PC-9 (cell line): ENCODE data around the gene EI24. TPM values are rescaled to one million over a fixed set of nuclear protein-coding genes. Genes with fewer than 3 reads are reported as not detected.

ENCODE experiments used
- BruUV-seq: library from RNA; stranded (reverse); fragments of 400-500 nt; replicated peaks from 2 replicates; lab custom pipeline; 2021; lab: Mats Ljungman, UMichigan
- CTCF ChIA-PET: fragments of 300-600 bp; sonication (Branson Sonifier 250); formaldehyde crosslinking; loops from one replicate; lab custom pipeline; 2022; ENCODE audit warnings: antibody characterized with exemption; lab: Charles Lee
- POLR2A ChIA-PET: fragments of 300-600 bp; sonication (Branson Sonifier 250); formaldehyde crosslinking; loops from one replicate; lab custom pipeline; 2022; ENCODE audit warnings: antibody characterized with exemption; ENCODE audit not compliant: unreplicated experiment; lab: Charles Lee
- DNase-seq, 2 experiments: peaks; one replicate each; pipeline versions ENCODE4 v3.0.0 to v3.0.0-alpha.2; 2015 to 2022; ENCODE audit warnings: mixed read lengths in 1 of 2
- H2AFZ ChIP-seq: fragments of 200-600 bp; sonication (generic); 2 replicates; pipeline ENCODE4 v1.8.1; 2017; ENCODE audit warnings: antibody characterized with exemption
- H3F3A ChIP-seq: fragments of 200-600 bp; sonication (generic); 2 replicates; pipeline ENCODE4 v1.8.1; 2017; ENCODE audit warnings: antibody characterized with exemption, mild to moderate bottlenecking, low read depth; ENCODE audit not compliant: insufficient read depth
- H3K27ac ChIP-seq: fragments of 200-600 bp; sonication (generic); 2 replicates; pipeline ENCODE4 v1.6.1; 2016; ENCODE audit warnings: mixed run types
- H3K27me3 ChIP-seq: fragments of 200-600 bp; sonication (generic); 2 replicates; pipeline ENCODE4 v1.6.1; 2016; ENCODE audit warnings: low read depth, mixed run types; ENCODE audit not compliant: insufficient read depth
- H3K36me3 ChIP-seq: fragments of 200-600 bp; sonication (generic); 2 replicates; pipeline ENCODE4 v1.6.1; 2016; ENCODE audit warnings: low read depth, mixed run types
- H3K4me1 ChIP-seq: fragments of 200-600 bp; sonication (generic); replicated peaks from 2 replicates; pipeline ENCODE4 v1.6.1; 2016; ENCODE audit warnings: mixed run types; ENCODE audit not compliant: insufficient read depth
- H3K4me2 ChIP-seq: fragments of 200-600 bp; sonication (generic); 2 replicates; pipeline ENCODE4 v1.6.1; 2017; ENCODE audit warnings: mixed run types
- H3K4me3 ChIP-seq: fragments of 200-600 bp; sonication (generic); 2 replicates; pipeline ENCODE4 v1.6.1; 2016; ENCODE audit warnings: mixed run types
- H3K79me2 ChIP-seq: fragments of 200-600 bp; sonication (generic); 2 replicates; pipeline ENCODE4 v1.6.1; 2017; ENCODE audit warnings: low read depth, mixed run types
- H3K9me2 ChIP-seq: fragments of 200-600 bp; sonication (generic); 2 replicates; pipeline ENCODE4 v1.8.1; 2017; ENCODE audit warnings: mild to moderate bottlenecking; ENCODE audit not compliant: insufficient read depth
- H3K9me3 ChIP-seq: fragments of 200-600 bp; sonication (generic); 2 replicates; pipeline ENCODE4 v1.8.1; 2016; ENCODE audit warnings: low read depth; ENCODE audit not compliant: insufficient read depth
- H4K20me1 ChIP-seq: fragments of 200-600 bp; sonication (generic); 2 replicates; pipeline ENCODE4 v1.8.1; 2017; ENCODE audit not compliant: insufficient read depth
- EZH2 ChIP-seq: fragments of 200-600 bp; sonication (generic); IDR thresholded peaks from 2 replicates; pipeline ENCODE4 v1.8.0; 2017; ENCODE audit warnings: antibody characterized with exemption, low read depth
- intact Hi-C: fragments of 100-400 bp; cut with micrococcal nuclease; formaldehyde crosslinking; loops from one replicate; pipeline ENCODE4 v1.10.0; 2022; ENCODE audit not compliant: unreplicated experiment
- total RNA-seq: library from RNA; stranded (reverse); gene quantifications from 2 replicates; pipeline ENCODE4 v1.2.3, GENCODE V29; 2021
- TF ChIP-seq, protein P1 (sequence below): fragments of 200-600 bp; sonication (generic); conservative IDR thresholded peaks from 2 replicates; pipeline ENCODE4 v1.6.1; 2017; ENCODE audit warnings: mixed run types, antibody characterized with exemption, mild to moderate bottlenecking, moderate library complexity

The EI24 gene
- total RNA-seq, 1 experiment from 2014 or later = 88.2 TPM

DNA sequence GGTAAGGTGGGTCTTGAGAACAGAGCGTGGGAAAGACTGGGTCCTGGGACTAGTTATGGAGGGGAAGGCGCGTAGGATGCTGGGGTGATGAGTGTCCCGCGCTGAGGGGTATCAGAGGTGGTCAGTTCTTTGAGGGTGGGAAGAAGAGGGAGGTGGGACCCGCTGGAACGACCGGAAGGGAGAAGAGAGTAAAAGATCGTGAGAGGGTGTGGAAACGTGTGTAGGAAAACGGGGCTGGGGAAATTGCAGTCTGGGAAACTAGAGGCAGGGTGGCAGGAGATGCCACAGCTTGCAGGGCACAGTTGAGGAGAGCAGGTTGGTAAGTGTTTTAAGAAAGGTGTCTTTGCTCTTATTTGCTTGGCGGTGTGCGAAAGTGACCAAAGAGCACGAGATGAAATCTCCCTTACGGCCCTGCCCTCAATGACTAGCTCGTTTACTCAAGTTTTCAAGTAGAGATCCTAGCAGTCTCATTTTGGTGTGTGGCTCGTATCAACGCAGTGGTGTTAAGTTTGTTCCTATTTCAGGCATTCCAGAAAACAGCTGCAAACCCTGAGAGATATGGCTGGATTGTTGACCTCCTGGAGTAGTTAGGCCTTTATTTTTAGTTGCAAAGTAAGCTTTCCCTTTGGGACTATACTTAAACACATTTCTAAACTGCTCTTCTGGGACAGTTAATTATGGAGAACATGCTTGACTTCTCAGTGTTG lies 24.0 kb downstream of the EI24 start:
- BruUV-seq = TSS peak; percentile 61
- intact Hi-C loops = loop anchor here (2.0 to 5.0 kb wide), 2 partner anchors 294 to 846 kb away; partner anchors contain the start of gene HYLS1
- CTCF ChIA-PET = no interaction called here
- DNase-seq = peak; percentile 34 to 54
- H3F3A ChIP-seq = peaks cover 11% of the 10 kb centered on the region; the same call in 1 of the 2 replicates
- H3K79me2 ChIP-seq = peaks cover 53% of the 10 kb centered on the region
- H3K9me2 ChIP-seq = no peaks in the 10 kb centered on the region
- no peaks in the 10 kb centered on the region for H3K9me3 ChIP-seq
- peaks cover 28% of the 10 kb centered on the region for H3K4me1 ChIP-seq
- peak overlapping the region; percentile 61 for H3K4me3 ChIP-seq
- TF ChIP-seq, protein P1, sequence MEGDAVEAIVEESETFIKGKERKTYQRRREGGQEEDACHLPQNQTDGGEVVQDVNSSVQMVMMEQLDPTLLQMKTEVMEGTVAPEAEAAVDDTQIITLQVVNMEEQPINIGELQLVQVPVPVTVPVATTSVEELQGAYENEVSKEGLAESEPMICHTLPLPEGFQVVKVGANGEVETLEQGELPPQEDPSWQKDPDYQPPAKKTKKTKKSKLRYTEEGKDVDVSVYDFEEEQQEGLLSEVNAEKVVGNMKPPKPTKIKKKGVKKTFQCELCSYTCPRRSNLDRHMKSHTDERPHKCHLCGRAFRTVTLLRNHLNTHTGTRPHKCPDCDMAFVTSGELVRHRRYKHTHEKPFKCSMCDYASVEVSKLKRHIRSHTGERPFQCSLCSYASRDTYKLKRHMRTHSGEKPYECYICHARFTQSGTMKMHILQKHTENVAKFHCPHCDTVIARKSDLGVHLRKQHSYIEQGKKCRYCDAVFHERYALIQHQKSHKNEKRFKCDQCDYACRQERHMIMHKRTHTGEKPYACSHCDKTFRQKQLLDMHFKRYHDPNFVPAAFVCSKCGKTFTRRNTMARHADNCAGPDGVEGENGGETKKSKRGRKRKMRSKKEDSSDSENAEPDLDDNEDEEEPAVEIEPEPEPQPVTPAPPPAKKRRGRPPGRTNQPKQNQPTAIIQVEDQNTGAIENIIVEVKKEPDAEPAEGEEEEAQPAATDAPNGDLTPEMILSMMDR = no peak
- TF ChIP-seq EZH2 = no peak
- H3K36me3 ChIP-seq = peaks cover 10% of the 10 kb centered on the region; the same call in 1 of the 2 replicates
- POLR2A ChIA-PET = interaction anchor here (0.5 to 1.3 kb wide), 6 partner anchors 9 to 823 kb away, joined by 4 to 14 read pairs (median 6); partner anchors contain the start of genes EI24 and HYLS1
- H2AFZ ChIP-seq = peak overlapping the region; percentile 80
- peak overlapping the region; percentile 96 for H3K4me2 ChIP-seq
- no peaks in the 10 kb centered on the region for H3K27me3 ChIP-seq
- H4K20me1 ChIP-seq = peaks cover 5% of the 10 kb centered on the region; the same call in 1 of the 2 replicates
- H3K27ac ChIP-seq = peak overlapping the region; percentile 55

DNA sequence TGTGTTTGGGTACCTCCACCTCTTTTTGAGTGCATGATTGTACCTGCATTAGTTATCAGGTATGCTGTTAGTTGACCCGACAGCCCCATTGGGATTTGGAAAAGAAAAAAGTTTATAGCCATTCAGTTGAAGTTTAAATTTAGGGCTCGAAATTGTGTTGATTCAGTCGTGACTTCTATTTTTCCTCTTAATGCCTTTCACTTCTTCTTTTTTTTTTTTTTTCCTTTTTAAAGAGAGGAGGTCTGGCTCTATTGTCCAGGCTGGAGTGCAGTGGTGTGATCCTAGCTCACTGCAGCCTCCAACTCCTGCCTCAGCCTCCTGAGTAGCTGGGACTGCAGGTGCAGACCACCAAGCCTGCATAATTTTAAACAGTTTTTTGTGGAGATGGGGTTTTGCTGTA lies 25.7 kb downstream of the EI24 start:
- peaks cover 11% of the 10 kb centered on the region; the same call in 1 of the 2 replicates for H3F3A ChIP-seq
- TF ChIP-seq, protein P1 = no peak
- no peak for TF ChIP-seq EZH2
- no peaks in the 10 kb centered on the region for H3K27me3 ChIP-seq
- no peak overlapping the region for H3K4me3 ChIP-seq
- peaks cover 19% of the 10 kb centered on the region for H3K4me1 ChIP-seq
- intact Hi-C loops = loop anchor here (5.0 kb wide), 1 partner anchor 848 kb away; no protein-coding TSS in a partner anchor
- POLR2A ChIA-PET = no interaction called here
- CTCF ChIA-PET = no interaction called here
- no TSS peak for BruUV-seq
- H3K9me3 ChIP-seq = no peaks in the 10 kb centered on the region
- peaks cover 62% of the 10 kb centered on the region for H3K79me2 ChIP-seq
- H3K27ac ChIP-seq = no peak overlapping the region
- no peak for DNase-seq
- H3K9me2 ChIP-seq = no peaks in the 10 kb centered on the region
- H3K36me3 ChIP-seq = peaks cover 17% of the 10 kb centered on the region
- no peak overlapping the region for H3K4me2 ChIP-seq
- no peak overlapping the region for H2AFZ ChIP-seq
- peaks cover 9% of the 10 kb centered on the region; the same call in 1 of the 2 replicates for H4K20me1 ChIP-seq

DNA sequence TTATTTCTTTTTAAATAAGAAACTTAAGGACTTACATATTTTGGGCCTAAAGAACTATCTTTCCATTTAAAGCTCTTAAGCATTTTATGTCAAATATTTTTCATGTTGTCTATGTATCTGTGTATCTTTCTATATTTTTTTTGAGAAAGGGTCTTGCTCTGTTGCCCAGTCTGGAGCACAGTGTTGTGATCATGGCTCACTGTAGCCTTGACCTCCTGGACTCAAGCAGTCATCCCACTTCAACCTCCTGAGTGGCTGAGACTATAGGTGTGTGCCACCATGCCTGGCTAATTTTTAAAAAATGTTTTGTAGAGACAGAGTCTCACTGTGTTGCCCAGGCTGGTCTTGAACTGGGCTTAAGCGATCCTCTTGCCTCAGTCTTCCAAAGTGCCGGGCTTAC lies 31.4 kb downstream of the EI24 start:
- DNase-seq = no peak
- Histone ChIP-seq H3K4me2 (no peak overlapping the region), H3K79me2 (peaks cover 25% of the 10 kb centered on the region), H3K27ac (no peak overlapping the region), H3K36me3 (peaks cover 61% of the 10 kb centered on the region), H3K4me3 (no peak overlapping the region), H4K20me1 (peaks cover 23% of the 10 kb centered on the region), H3F3A (0 out of 2 replicates have a peak, but pooled peaks cover 3% of the 10 kb centered on the region), H3K9me2 (no peaks in the 10 kb centered on the region), H3K4me1 (no peaks in the 10 kb centered on the region), H2AFZ (no peak overlapping the region), H3K9me3 (no peaks in the 10 kb centered on the region), H3K27me3 (no peaks in the 10 kb centered on the region)
- ChIA-PET CTCF (no interaction called here), POLR2A (interaction anchor here (0.6 kb wide), 1 partner anchor 27 kb away, joined by 3 read pairs; no protein-coding TSS in a partner anchor)
- no peak for TF ChIP-seq EZH2
- TF ChIP-seq, protein P1 = no peak
- intact Hi-C loops = no loop called here
- no TSS peak for BruUV-seq
